ENCODE measurements around the gene SNRPA1. TPM values are rescaled to one million over a fixed set of nuclear protein-coding genes. Genes with fewer than 3 reads are reported as not detected.

Gene SNRPA1
- total and polyA plus RNA-seq, 2 donors (not counting 3 experiments of a cell fraction or from before 2014, with no cell fraction given): 68.5 to 82.7 TPM

- Histone ChIP-seq H3K27me3 (ENCODE audit: control insufficient read depth in 2 of 2, insufficient read depth in 2 of 2, low read length in 2 of 2) (no peaks in the 10 kb centered on the region), H3K9me1 (replicated peaks; ENCODE audit: control insufficient read depth, extremely low read depth, insufficient read depth, low read length) (no peaks in the 10 kb centered on the region), H3K9ac (replicated peaks; ENCODE audit: extremely low read depth, insufficient read depth, low read length) (no peak overlapping the region), H3K9me3 (replicated peaks; ENCODE audit: control insufficient read depth, insufficient read depth, low read length) (no peaks in the 10 kb centered on the region), H3K79me2 (ENCODE audit: control insufficient read depth, insufficient read depth, low read length) (peaks cover 93% of the 10 kb centered on the region), H3K4me3 (replicated peaks in 1 of 3; ENCODE audit: insufficient read depth in 1 of 3, low read depth in 1 of 3, low read length in 3 of 3) (no peak overlapping the region), H3K4me1 (ENCODE audit: control insufficient read depth, extremely low read depth, insufficient read depth, low read length) (no peaks in the 10 kb centered on the region), H3K4me2 (ENCODE audit: insufficient read depth, low read length) (no peak overlapping the region), H4K20me1 (replicated peaks; ENCODE audit: control insufficient read depth, extremely low read depth, insufficient read depth, low read length) (peaks cover 18% of the 10 kb centered on the region), H3K36me3 (ENCODE audit: control insufficient read depth in 2 of 2, extremely low read depth in 1 of 2, insufficient read depth in 2 of 2, low read length in 2 of 2) (peaks cover 5 to 9% of the 10 kb centered on the region in 2 experiments), H3K27ac (ENCODE audit: insufficient read depth, low read depth, low read length) (no peak overlapping the region), H2AFZ (ENCODE audit: low read depth, low read length) (no peak overlapping the region)
- intact Hi-C loops (cut with micrococcal nuclease) (no loop called here), dilution Hi-C loops (cut with MboI; ENCODE audit: extremely low pct_ligation_motif_present, low sequenced_read_pairs) (no loop called here)
- POLR2A ChIA-PET: no interaction called here
- DNase-seq (ENCODE audit: low read depth, low spot score): no peak
- TF ChIP-seq MAX (IDR thresholded peaks at IDR 0.05; ENCODE audit: insufficient read depth, insufficient read length) (no peak), POLR2AphosphoS5 (IDR thresholded peaks at IDR 0.05; ENCODE audit: insufficient read depth, low read depth, low read length) (no peak), JUN (IDR thresholded peaks at IDR 0.05; ENCODE audit: borderline replicate concordance, insufficient read depth, insufficient read length, low read depth) (no peak), POLR2A (IDR thresholded peaks at IDR 0.05; ENCODE audit: low read depth, low read length) (no peak), GATA2 (IDR thresholded peaks at IDR 0.05; ENCODE audit: insufficient read depth, insufficient read length, low read depth, low read length) (no peak), CTCF (IDR thresholded peaks at IDR 0.05; ENCODE audit: extremely low read depth in 1 of 2, insufficient read depth in 1 of 2, low read depth in 1 of 2, low read length in 2 of 2) (no peak), MYC (IDR thresholded peaks at IDR 0.05; ENCODE audit: low read depth, low read length) (no peak), FOS (IDR thresholded peaks at IDR 0.05; ENCODE audit: borderline replicate concordance, insufficient read depth, low read length) (no peak), EZH2 (IDR thresholded peaks at IDR 0.05; ENCODE audit: borderline replicate concordance, low read depth, low read length, severe bottlenecking) (no peak)
- BruUV-seq (replicated peaks): no TSS peak
- CTCF ChIA-PET: no interaction called here
- FAIRE-seq: no peak
Measured at GRCh38 chr15:101233651-101234280, 61.3 kb downstream of the SNRPA1 start.

Data from endothelial cell of umbilical vein (primary cell).